Neural crest cell (in vitro differentiated cells): ENCODE data around the gene HBG2. TPM values are rescaled to one million over a fixed set of nuclear protein-coding genes. Genes with fewer than 3 reads are reported as not detected.
"Not testable (repeated sequence)": the region's sequence is repeated elsewhere in the genome, so short reads cannot be mapped to it uniquely, and the experiment has no call there.

Experiments used
- DNase-seq: peaks from one replicate; pipeline ENCODE4 v3.0.0; 2021; ENCODE audit warnings: low read depth, mixed read lengths, low spot score
- H3K27ac Mint-ChIP-seq: one replicate; pipeline ENCODE4 v1.8.0; 2021; ENCODE audit warnings: mild to moderate bottlenecking, mixed read lengths; ENCODE audit not compliant: unreplicated experiment
- H3K27me3 Mint-ChIP-seq: 2 replicates; pipeline ENCODE4 v1.8.0; 2021; ENCODE audit warnings: low read depth, mild to moderate bottlenecking, mixed read lengths
- H3K36me3 Mint-ChIP-seq: 2 replicates; pipeline ENCODE4 v1.8.0; 2021; ENCODE audit warnings: low read depth, mild to moderate bottlenecking, mixed read lengths
- H3K4me1 Mint-ChIP-seq: 2 replicates; pipeline ENCODE4 v1.8.0; 2021; ENCODE audit warnings: mixed read lengths
- H3K4me3 Mint-ChIP-seq: one replicate; pipeline ENCODE4 v1.8.0; 2021; ENCODE audit warnings: mild to moderate bottlenecking, mixed read lengths
- H3K9me3 Mint-ChIP-seq: 2 replicates; pipeline ENCODE4 v1.8.0; 2021; ENCODE audit warnings: mixed read lengths
- CTCF ChIP-seq: fragments of 200-600 bp; sonication (generic); conservative IDR thresholded peaks from 2 replicates; pipeline ENCODE4 v1.5.0; 2021; ENCODE audit warnings: antibody characterized with exemption, mild to moderate bottlenecking
- total RNA-seq: library from RNA; stranded (reverse); gene quantifications from 2 replicates; pipeline ENCODE4 v1.2.1, GENCODE V29; 2021

The HBG2 gene
- total RNA-seq, 1 donor from 2014 or later = not detected

- Mint-ChIP-seq H3K4me1 (peaks cover 4% of the 10 kb centered on the region), H3K4me3 (no peak overlapping the region), H3K27me3 (no peaks in the 10 kb centered on the region), H3K9me3 (peaks cover 5% of the 10 kb centered on the region), H3K27ac (no peak overlapping the region), H3K36me3 (no peaks in the 10 kb centered on the region)
- no peak for TF ChIP-seq CTCF
- DNase-seq = no peak
These were observed 4.1 kb upstream of the HBG2 start for GRCh38 chr11:5258543-5259262.

- H3K9me3 Mint-ChIP-seq = peaks cover 5% of the 10 kb centered on the region
- H3K4me3 Mint-ChIP-seq = no peak overlapping the region
- H3K4me1 Mint-ChIP-seq = peaks cover 4% of the 10 kb centered on the region
- H3K36me3 Mint-ChIP-seq = no peaks in the 10 kb centered on the region
- DNase-seq = no peak
- H3K27ac Mint-ChIP-seq = no peak overlapping the region
- no peak for TF ChIP-seq CTCF
- no peaks in the 10 kb centered on the region for H3K27me3 Mint-ChIP-seq
These were observed 2.7 kb upstream of the HBG2 start for GRCh38 chr11:5257296-5257695.

DNA sequence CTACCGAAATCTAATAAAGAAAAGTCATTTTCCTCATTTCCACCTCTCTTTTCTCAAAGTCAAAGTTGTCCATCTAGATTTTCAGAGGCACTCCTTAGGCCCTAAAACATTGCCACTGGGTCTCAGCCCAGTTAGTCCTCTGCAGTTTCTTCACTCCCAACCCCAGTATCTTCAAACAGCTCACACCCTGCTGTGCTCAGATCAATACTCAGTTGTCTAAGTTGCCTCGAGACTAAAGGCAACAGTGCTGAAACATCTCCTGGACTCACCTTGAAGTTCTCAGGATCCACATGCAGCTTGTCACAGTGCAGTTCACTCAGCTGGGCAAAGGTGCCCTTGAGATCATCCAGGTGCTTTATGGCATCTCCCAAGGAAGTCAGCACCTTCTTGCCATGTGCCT lies 558 bp downstream of the HBG2 start:
- not testable (repeated sequence) for H3K9me3 Mint-ChIP-seq, H3K36me3 Mint-ChIP-seq, DNase-seq, H3K4me1 Mint-ChIP-seq, H3K27ac Mint-ChIP-seq, H3K27me3 Mint-ChIP-seq, H3K4me3 Mint-ChIP-seq

DNA sequence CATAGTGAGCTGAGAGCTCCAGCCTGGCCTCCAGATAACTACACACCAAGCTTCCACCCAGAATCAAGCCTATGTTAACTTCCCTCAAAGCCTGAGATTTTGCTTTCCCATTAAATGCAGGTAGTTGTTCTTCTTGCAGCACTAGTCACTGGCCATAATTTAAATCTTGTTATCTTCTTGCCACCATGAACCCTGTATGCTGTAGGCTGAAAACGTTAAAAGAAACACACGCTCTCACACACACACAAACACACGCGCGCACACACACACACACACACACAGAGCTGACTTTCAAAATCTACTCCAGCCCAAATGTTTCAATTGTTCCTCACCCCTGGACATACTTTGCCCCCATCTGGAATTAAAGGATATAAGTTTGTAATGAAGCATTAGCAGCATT lies 1.1 kb downstream of the HBG2 start:
- not testable (repeated sequence) for H3K9me3 Mint-ChIP-seq, DNase-seq, H3K4me3 Mint-ChIP-seq, H3K4me1 Mint-ChIP-seq, H3K36me3 Mint-ChIP-seq, H3K27ac Mint-ChIP-seq, H3K27me3 Mint-ChIP-seq

DNA sequence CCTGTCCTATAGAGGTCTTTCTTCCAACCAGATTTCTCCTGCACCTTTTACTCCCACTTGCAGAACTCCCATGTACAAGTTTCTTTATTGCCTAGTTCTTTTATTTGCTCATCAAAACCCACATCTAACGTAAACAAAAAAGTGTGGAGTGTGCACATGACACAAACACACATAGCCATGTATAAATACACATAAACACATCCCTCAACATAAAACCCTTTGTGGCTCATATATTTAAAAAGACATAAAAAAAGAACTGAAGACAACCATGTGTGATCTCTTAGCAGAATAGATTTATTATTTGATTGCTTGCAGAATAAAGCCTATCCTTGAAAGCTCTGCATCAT lies 1.7 kb downstream of the HBG2 start:
- Mint-ChIP-seq H3K4me1 (peaks cover 4% of the 10 kb centered on the region), H3K27ac (no peak overlapping the region)

GRCh38 chr11:5252192-5252918 lies 2.2 kb downstream of the HBG2 start:
- DNase-seq = no peak
- no peak for TF ChIP-seq CTCF
- H3K36me3 Mint-ChIP-seq = no peaks in the 10 kb centered on the region
- no peak overlapping the region for H3K4me3 Mint-ChIP-seq
- H3K27ac Mint-ChIP-seq = no peak overlapping the region
- no peaks in the 10 kb centered on the region for H3K9me3 Mint-ChIP-seq
- peaks cover under 1% of the 10 kb centered on the region for H3K4me1 Mint-ChIP-seq
- H3K27me3 Mint-ChIP-seq = peaks cover 5% of the 10 kb centered on the region

More for the DNA sequence above, 1.7 kb downstream of the HBG2 start:
- H3K4me3 Mint-ChIP-seq = no peak overlapping the region
- no peak for TF ChIP-seq CTCF
- peaks cover 1% of the 10 kb centered on the region for H3K27me3 Mint-ChIP-seq
- no peak for DNase-seq
- H3K36me3 Mint-ChIP-seq = no peaks in the 10 kb centered on the region
- no peaks in the 10 kb centered on the region for H3K9me3 Mint-ChIP-seq
